Middle frontal gyrus (tissue), 1 donor: ENCODE results near the gene SIRT3.

ENCODE experiments used
- DNase-seq: peaks from one replicate; pipeline ENCODE4 v3.0.0-alpha.2; 2015; ENCODE audit warnings: low spot score; ENCODE audit errors: extremely low spot score

Gene SIRT3

DNA sequence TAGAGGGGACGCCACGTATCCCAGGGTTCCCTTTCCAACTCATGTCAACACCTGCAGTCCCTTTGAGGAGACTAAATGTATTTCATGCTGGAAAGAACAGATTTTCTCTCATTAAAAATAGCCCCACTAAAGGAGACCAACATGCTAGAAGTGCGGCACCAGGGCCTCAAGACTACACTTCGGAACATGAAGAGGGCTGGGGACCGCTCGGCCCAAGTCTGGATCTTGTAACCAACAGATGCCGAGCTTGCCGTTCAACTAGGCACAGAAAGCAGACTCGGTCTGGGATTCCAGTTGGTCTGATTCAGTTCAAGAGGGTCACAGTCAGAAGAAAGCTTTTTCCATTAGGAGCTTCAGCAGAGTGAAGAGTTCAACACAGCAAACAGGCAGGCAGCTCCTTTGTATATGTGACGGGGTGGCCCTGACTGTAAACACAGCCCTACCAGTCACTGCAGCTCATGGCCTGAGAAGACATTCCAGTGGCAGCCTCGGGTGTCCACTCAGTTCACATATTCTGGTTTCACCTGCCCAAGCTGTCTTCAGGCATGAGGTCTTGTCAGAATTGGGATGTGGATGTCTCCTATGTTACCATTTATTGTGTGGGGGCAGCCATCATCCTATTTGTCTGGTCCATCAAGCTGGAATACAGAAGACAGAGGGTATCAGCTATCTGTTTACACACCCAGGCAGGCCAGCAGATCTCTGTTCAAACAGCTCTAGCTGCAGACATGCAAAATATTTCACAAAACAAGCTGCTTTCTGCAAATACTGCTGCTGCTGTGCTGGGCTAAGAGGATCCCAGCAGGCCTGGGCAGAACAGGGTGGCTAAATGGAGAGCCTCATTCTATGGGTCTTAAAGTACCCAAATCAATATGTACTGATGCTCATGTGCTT is 19.8 kb downstream of the SIRT3 start:
- no peak for DNase-seq

DNA sequence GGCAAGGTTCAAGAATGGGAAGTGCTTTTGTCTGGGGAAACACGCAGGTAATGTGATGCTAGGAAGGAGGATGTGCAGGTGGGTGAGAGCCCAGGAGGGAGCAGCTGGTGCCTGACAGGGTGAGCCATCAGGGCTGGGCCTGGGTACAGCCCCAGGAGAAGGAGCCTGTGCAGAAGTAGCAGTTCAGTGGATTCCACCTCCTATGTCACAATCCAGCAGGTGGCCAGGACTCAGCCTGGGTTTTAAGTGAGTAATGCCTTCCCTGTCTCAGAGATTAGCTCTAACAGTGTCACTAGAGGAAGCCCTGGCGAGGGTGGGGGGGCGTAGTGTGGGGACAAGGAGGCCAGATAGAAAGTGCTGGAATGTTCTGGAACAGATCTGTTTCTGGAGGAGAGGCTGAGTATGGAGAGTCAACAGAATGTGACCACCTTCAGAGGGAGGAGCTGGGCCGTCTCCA is 20.5 kb downstream of the SIRT3 start:
- no peak for DNase-seq

DNA sequence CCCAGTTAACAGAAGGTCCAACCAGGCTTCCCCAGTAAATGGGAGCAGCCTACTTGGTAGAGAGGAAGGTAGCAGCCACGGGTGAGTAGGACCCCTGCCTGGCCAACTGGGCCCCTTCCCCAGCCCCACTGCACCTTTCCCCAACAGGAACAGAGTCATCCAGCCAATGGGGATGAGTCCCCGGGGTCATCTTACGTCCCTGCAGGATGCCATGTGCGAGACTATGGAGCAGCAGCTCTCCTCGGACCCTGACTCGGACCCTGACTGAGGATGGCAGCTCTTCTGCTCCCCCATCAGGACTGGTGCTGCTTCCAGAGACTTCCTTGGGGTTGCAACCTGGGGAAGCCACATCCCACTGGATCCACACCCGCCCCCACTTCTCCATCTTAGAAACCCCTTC is 22.1 kb downstream of the SIRT3 start:
- no peak for DNase-seq

DNA sequence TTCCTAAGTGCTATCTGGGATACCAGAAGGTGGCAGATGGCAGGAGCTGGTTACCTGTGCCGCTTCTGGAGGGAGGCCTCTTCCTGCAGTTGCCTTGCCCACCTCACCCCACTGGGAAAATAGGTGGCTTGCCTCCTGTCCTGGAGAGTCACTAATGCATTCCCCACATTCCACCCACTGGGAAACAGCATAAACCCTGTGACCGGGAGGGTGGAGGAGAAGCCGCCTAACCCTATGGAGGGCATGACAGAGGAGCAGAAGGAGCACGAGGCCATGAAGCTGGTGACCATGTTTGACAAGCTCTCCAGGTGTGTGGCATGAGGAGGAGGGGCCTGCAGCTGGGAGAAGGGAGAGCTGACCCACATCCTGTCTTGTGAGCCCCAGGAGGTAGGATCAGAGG is 23.0 kb downstream of the SIRT3 start:
- no peak for DNase-seq

DNA sequence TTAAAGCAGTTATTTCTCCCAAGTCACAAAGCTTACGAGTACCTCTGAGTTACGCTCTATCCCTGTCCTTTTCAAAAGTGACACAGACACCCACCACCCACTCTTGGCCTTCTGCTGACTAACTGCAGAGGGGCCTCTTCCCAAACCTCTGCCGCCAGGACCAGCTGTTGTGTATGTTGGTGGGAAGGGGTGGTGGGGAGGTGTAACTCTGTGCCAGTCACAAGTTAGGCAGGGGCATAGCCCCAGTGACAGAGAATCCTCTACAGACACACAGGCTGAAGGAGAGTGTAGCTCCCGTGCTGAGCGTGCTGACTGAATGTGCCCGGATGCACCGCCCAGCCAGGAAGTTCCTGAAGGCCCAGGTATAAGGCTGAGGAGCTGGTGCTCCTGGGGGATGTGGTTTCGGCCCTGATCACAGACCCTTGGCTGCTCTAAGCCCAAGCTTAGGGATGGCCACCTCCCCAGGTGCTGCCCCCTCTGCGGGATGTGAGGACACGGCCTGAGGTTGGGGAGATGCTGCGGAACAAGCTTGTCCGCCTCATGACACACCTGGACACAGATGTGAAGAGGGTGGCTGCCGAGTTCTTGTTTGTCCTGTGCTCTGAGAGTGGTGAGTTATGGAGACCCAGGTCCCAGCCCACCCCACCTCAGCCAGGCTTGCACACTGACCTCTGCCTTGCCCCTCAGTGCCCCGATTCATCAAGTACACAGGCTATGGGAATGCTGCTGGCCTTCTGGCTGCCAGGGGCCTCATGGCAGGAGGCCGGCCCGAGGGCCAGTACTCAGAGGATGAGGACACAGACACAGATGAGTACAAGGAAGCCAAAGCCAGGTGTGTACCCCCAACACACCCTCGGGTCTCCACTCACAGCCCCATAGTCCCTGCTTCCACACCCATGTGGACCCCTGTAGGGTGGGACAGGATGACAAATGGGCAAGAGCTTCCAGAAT is 23.7 kb downstream of the SIRT3 start:
- no peak for DNase-seq

DNA sequence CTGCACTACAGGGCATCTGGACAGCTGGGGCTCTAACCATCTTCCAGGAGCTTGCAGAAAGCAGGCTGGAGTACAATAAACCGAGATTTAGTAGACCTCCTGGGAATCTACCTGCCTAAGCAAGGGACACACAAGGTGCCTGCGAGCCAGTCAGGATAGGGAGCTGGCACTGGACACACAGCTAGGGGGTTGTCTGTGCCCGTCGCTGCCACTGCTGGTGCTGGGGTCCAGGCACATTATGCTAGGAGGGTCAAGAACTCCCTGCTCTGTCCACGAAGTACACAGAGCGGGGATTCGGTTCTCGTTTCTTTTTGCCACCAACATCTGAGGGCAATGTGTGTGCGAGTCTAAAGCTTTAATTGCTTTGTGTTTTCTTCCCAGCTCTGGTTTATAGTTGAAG is 24.4 kb downstream of the SIRT3 start:
- DNase-seq = no peak

DNA sequence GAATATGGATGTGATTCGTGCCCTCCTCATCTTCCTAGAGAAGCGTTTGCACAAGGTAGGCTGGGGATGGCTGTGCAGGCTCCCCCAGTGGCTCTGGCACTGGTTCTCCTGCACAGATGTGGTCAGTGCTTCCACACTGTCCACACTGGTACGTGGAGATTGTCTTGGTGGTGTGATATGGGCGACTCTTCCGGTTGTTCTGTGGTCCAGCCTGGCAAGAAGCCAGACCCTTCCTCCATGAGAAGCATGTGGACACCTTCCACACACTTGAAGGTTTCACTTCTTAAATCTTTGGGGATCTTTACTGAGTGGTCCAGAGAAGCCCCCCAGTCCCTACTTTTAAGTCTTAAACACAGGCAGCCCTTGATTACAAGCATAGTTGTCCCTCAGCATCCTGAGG is 24.8 kb downstream of the SIRT3 start:
- DNase-seq = no peak

DNA sequence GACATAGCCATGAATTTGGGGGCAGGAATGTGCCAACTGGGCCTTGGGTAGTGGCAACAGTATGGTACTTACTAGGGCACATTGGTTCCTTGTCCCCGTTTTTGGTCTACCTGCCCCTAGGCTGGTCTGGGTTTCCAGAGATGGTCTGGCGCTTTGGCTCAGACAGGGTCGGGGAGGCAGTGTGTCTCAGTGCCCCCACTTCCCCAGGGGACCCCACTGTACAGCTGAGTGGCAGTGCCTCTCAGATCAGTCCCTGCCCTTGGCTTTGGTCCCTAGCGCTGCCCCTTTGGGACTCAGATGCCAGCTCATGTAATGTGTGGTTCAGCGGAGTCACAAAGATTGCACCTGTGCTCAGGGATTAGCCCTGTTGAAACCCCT is 25.4 kb downstream of the SIRT3 start:
- DNase-seq = no peak

DNA sequence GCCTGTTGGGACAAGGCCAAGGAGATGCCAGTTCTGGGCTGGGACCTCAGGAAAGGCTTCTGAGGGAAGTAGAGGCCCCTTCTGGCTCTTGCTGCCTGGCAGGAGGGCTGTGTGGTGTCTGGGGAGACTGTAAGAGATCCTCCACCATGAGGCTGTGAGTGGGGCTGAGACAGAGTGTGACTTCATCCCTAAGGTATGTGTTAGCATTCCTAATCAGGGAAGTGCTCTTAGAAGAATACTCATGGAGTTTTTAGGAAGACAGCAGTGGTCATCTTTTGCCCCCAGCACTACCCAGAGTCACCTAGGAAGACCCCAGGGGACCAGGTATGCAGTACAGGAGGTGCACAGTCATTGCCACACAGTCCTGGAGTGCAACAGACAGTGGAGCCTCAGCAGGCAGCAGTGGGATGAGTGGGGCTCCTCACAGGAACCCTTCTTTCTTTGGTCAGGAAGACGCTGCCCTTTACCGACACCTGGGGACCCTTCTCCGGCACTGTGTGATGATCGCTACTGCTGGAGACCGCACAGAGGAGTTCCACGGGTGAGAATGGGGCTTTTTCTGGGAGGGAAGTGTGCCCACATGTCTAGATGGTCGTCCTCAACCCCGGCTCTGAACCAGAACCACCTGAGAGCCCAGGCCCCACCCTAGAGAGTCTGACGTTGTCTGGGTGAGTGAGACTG is 25.9 kb downstream of the SIRT3 start:
- no peak for DNase-seq

DNA sequence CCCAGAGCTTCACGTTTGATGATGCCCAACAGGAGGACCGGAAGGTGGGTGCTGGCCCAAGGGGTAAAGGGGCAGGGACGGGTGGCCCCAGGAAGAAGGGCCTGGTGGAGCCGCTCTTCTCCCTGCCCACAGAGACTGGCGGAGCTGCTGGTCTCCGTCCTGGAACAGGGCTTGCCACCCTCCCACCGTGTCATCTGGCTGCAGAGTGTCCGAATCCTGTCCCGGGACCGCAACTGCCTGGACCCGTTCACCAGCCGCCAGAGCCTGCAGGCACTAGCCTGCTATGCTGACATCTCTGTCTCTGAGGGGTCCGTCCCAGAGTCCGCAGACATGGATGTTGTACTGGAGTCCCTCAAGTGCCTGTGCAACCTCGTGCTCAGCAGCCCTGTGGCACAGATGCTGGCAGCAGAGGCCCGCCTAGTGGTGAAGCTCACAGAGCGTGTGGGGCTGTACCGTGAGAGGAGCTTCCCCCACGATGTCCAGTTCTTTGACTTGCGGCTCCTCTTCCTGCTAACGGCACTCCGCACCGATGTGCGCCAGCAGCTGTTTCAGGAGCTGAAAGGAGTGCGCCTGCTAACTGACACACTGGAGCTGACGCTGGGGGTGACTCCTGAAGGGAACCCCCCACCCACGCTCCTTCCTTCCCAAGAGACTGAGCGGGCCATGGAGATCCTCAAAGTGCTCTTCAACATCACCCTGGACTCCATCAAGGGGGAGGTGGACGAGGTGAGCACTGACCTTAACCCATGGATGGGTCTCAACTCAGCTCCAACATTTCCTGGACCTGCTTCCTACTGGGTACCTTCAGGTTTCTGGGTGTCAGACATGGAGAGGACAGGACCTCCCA is 26.6 kb downstream of the SIRT3 start:
- DNase-seq = no peak

DNA sequence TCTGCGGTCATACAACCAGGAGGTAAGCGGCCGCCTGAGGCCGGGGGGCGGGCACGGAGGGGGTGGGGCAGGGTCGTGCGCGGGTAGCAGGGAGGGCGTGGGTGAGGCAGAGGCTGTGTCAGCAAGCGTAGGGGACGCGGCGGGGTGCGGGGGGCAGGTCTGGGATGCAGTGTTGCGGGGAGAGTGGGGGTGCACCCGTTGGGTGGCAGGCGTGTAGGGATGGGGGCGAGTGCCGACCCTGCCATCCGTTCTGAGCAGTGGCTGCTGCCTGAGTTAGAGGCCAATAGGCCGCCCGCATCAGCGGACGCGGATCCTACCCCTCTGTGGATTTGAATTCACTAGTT is 27.3 kb downstream of the SIRT3 start:
- no peak for DNase-seq

DNA sequence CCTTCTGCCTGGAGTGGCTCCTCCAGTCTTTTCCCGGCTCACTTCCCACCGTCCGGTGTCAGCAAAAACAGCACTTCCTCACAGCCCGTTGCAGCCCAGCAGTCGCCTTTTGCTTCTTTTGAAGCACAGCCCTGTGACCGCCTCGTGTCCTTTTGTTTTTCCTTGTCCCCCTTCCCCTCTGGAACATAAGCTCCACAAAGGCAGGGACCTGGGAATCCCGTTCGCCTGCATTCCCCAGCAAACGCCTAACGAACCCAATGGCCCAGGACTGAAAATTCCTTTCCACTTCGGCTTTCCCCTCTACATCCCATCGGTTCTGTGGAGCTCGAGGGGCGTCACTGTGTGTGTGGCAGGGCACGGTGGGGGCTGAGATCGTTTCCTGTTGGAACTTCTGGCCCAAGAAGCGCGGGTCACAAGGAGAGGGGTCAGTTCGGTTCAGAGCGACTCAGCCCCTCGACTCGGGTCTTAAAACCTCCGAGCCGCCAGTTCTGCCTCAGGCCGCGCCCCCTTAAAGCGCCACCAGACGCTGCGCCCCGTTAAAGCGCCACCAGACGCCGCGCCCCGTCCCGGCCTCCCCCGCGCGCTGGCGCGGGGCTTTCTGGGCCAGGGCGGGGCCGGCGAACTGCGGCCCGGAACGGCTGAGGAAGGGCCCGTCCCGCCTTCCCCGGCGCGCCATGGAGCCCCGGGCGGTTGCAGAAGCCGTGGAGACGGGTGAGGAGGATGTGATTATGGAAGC is 27.8 kb downstream of the SIRT3 start:
- peak; percentile 56 for DNase-seq

DNA sequence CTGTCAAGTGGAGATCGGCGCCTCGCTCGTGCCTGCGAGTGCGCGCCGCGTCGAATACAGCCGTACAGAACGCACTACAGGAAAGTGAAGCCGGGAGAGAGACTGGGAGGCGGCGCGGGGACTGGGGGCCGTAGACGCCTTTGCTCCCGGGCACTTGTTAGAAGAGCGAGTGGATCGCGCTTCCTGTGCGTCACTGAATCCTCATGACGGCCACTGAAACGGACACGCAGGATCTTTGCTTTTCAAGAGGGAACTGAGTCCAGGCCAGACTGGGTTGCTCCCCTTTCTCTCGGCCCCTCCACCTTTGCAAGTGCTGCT is 28.3 kb downstream of the SIRT3 start:
- no peak for DNase-seq

DNA sequence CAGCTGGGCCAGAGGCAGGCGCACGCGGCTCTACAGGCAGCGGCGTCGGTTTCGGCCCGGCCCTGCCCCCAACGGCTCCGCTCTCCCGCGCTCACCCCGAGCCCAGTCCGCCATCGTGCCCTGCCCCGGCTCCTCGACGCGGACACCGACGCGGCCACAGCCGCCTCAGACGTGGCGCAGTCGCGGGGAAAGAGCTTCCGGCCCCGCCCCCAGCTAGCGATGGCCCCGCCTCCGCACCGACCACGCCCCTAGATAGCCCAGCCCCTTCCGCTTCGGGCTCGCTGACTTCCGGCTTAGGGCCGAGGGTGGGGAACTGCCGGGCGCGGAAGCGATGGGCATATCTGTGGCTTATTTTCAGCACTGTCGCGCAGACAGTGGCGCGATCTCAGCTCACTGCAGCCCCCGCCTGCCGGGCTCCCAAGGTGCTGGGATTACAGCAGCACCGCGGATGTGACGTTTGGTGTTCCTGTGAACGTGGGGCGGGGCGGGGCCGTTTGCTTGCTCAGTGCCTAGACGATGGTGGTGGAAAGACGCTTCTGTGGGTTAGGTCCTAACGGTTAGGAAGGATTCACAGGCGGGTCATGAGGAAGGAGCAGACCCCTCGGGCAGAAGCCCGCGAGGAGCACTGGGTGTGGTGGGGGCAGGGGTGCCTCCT is 28.8 kb downstream of the SIRT3 start, which contains the start of the genes BET1L and RIC8A:
TSS of gene BET1L (minus strand) at position 192 of the 655 bp plus-strand sequence. CDS start at position 114, 78 bp downstream.
TSS of gene RIC8A (plus strand) at position 501 of the 655 bp plus-strand sequence. CDS start 1,147 bp downstream, outside the sequence.
- peak; percentile 94 for DNase-seq

DNA sequence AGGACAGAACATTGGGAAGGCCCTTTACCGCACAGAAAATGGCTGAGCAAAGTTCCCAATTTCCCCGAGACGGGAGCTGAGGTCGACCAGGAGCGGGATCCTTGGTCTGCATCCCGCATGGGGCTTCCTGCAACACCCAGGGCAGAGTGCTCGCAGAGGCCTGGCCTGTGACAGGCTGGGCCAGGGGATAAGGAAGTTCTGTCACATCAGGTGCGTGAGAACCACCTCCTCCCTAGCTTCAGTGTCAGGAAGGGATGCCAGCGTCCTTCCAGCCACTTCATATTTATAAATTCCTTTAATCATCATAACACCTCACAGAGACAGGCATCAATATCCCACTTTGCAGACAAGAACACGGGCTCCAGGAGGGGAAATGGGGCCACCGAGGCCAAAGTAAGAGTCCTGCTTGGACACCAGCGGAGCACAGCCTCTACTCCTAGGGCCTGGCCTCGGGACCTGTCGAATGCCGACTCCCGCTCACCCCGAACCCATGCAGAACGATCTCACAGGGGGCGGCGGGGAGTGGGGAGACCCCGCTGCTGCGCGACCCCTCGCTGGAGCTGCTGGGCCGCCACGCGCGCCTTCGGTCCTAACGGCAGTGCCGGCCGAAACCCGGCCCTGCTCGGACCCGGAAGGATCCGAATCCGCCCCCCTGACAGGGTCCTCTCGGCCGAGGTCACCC is 29.5 kb downstream of the SIRT3 start:
- DNase-seq = no peak

DNA sequence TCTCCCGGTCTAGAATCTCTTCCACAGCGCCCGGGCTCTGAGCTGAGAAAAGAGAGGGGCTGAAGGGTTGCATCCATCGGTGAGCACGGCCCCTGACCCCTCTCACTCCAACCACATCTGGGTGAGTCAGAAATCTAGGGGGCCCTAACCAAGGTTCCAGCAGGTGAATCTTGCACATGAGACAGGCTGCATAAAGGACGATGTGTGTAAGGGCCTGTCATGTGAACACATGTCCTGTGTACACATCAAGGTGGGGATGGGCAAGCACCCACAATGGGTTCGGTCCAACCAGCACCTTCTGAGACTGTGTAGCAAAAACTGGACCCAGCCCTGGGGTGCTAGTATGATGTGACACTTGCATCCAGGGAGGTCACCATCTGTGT is 30.1 kb downstream of the SIRT3 start:
- no peak for DNase-seq

DNA sequence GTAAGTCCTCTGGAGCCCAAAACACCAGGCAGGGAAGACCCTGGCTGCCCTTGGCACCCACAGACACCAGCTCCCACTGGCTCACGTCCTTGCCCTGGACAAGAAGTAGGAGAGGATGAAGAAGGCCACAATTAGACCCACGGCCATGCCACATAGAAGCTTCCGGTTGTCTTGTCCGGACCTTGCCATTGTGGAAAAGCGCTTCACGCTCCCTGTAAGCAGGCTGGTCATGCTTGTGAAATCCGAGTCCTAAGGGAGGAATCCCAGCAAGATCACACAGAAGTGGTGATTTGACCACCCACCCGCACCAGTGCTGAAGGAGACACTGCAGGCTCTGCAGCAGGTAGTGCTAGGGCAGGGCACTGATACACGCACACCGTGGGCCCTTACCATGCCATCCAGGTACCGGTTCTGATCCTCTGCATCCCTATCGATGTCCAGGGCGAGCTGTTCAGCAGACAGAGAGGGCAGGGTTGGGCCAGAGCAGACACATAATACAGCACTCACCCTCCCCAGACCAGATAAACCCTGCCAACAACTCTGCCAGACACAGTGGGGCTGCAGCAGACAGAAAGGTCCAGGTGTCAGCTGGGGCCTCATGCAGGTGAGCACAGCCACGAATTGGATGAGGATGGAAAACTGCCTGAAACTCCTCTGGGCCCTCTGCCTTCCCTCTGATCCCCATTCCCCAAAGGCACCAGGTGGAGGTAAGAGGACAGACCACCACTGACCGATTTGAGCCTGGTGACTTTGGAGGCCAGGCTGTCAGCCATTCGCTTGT is 30.7 kb downstream of the SIRT3 start:
- no peak for DNase-seq

DNA sequence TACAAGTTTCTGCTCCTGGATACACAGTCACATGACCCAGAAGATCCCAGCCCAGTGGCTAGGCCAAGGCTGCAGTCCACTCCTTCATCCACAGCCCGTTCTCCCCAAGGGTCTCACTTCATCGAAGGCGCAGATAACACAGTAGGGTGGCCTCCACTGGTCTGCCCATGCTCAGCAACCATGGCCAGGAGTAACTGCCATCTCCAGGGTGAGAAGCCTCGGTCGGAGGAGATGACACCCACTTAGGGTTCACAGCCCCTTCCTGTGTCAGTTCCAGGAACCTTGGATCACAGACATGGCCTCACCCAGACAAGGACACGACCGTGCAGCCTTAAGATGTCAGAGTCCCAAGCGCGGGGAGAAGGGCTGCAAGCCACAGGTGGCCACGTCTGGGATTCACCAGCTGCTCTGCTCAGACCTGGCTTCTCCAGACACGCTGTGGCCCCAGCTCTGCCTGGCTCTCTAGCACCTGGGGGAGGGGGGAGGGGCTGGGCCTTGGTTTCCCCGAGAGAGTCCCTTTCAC is 31.5 kb downstream of the SIRT3 start:
- DNase-seq = no peak
